GM23248 (cell line): ENCODE measurements around the gene PTPRN2. TPM values are rescaled to one million over a fixed set of nuclear protein-coding genes. Genes with fewer than 3 reads are reported as not detected.
"Not testable (repeated sequence)": the region's sequence is repeated elsewhere in the genome, so short reads cannot be mapped to it uniquely, and the experiment has no call there.

Source experiments
- DNase-seq: peaks from one replicate; pipeline ENCODE4 v3.0.0-alpha.2; 2015
- H2AFZ ChIP-seq: fragments of 200-600 bp; sonication (generic); 2 replicates; pipeline ENCODE4 v1.6.1; 2016; ENCODE audit warnings: antibody characterized with exemption
- H3F3A ChIP-seq: fragments of 200-600 bp; sonication (generic); 2 replicates; pipeline ENCODE4 v1.6.1; 2016; ENCODE audit warnings: mild to moderate bottlenecking, antibody characterized with exemption, mixed run types; ENCODE audit not compliant: insufficient read depth
- H3K27ac ChIP-seq: fragments of 200-600 bp; sonication (generic); 2 replicates; pipeline ENCODE4 v1.5.1; 2016; ENCODE audit warnings: mild to moderate bottlenecking
- H3K27me3 ChIP-seq: fragments of 200-600 bp; sonication (generic); replicated peaks from 2 replicates; pipeline ENCODE4 v1.6.1; 2016; ENCODE audit warnings: mild to moderate bottlenecking; ENCODE audit not compliant: insufficient read depth
- H3K36me3 ChIP-seq: fragments of 200-600 bp; sonication (generic); 2 replicates; pipeline ENCODE4 v1.6.1; 2016; ENCODE audit warnings: low read depth, mild to moderate bottlenecking
- H3K4me1 ChIP-seq: fragments of 200-600 bp; sonication (generic); 2 replicates; pipeline ENCODE4 v1.6.1; 2016; ENCODE audit warnings: mild to moderate bottlenecking; ENCODE audit not compliant: insufficient read depth
- H3K4me2 ChIP-seq: fragments of 200-600 bp; sonication (generic); one replicate; pipeline ENCODE4 v1.6.1; 2016; ENCODE audit warnings: mild to moderate bottlenecking; ENCODE audit not compliant: unreplicated experiment
- H3K4me3 ChIP-seq: fragments of 200-600 bp; sonication (generic); 2 replicates; pipeline ENCODE4 v1.5.1; 2016; ENCODE audit warnings: mild to moderate bottlenecking
- H3K79me2 ChIP-seq: fragments of 200-600 bp; sonication (generic); 2 replicates; pipeline ENCODE4 v1.6.1; 2016; ENCODE audit warnings: mild to moderate bottlenecking; ENCODE audit not compliant: insufficient read depth
- H3K9ac ChIP-seq: fragments of 200-600 bp; sonication (generic); 2 replicates; pipeline ENCODE4 v1.6.1; 2016; ENCODE audit warnings: mild to moderate bottlenecking
- H3K9me2 ChIP-seq: fragments of 200-600 bp; sonication (generic); 2 replicates; pipeline ENCODE4 v1.6.1; 2016; ENCODE audit warnings: mixed run types, mild to moderate bottlenecking, moderate library complexity; ENCODE audit not compliant: insufficient read depth
- H3K9me3 ChIP-seq: fragments of 200-600 bp; sonication (generic); one replicate; pipeline ENCODE4 v1.6.1; 2017; ENCODE audit warnings: low read depth
- H4K20me1 ChIP-seq: fragments of 200-600 bp; sonication (generic); 2 replicates; pipeline ENCODE4 v1.6.0; 2016; ENCODE audit not compliant: insufficient read depth
- EZH2 ChIP-seq: fragments of 200-600 bp; sonication (generic); IDR thresholded peaks from 2 replicates; pipeline ENCODE4 v1.6.1; 2018; ENCODE audit warnings: antibody characterized with exemption, mild to moderate bottlenecking; ENCODE audit not compliant: insufficient read depth, poor library complexity, severe bottlenecking
- EZH2phosphoT487 ChIP-seq: fragments of 200-600 bp; sonication (generic); IDR thresholded peaks from 2 replicates; pipeline ENCODE4 v1.6.1; 2018; ENCODE audit warnings: antibody characterized with exemption, moderate library complexity, mild to moderate bottlenecking, low read depth; ENCODE audit not compliant: insufficient read depth
- WGBS, 2 experiments: methylation state at CpG; one replicate each; pipeline ENCODE4 v1.1.6; 2015 to 2017; ENCODE audit warnings: low lambda C conversion rate in 2 of 2, low coverage in 1 of 2; ENCODE audit errors: missing lambda C conversion rate in 2 of 2; 5-methylcytosine and 5-hydroxymethylcytosine counted together
- in situ Hi-C: fragments of 300-500 bp; cut with MboI; formaldehyde crosslinking; loops from 2 replicates; pipeline ENCODE4 v1.15.0; 2020
- polyA plus RNA-seq: library from polyadenylated mRNA; unstranded; fragments of >200 nt; fragmentation: Nextera tagmentation; extraction: Ambion mirVana; gene quantifications from 2 replicates; pipeline ENCODE4 v1.2.1, GENCODE V29; 2016
- total RNA-seq: library from RNA; depleted of rRNA; stranded (reverse); fragments of >200 nt; shearing (Covaris generic); gene quantifications from 2 replicates; pipeline ENCODE4 v1.2.3, GENCODE V29; 2014

PTPRN2 gene
- total and polyA plus RNA-seq, 2 experiments from 2014 or later = 0.13 TPM; not detected in 1

DNA sequence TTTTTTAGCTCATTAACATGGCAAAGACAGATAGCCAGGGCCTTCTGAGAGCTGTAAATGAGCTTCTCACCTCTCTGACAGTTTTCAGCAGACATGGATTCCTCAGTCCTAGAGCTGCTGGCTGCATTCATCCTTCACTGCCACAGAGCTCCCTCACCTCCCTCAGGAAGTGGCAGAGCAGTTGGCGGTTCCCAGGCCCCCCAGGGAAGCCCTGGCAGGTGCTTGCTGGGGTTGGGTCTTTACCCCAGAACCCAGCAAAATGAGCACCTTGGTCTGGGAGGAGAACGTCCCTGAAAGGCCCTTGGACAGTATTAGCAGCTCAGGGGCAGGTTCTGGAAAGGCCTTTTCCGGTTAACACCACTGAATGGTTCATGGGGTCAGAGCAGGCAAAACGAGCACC is 288.0 kb downstream of the PTPRN2 start:
- Histone ChIP-seq H3F3A (no peaks in the 10 kb centered on the region), H2AFZ (no peak overlapping the region), H3K27me3 (no peaks in the 10 kb centered on the region), H3K9me2 (no peaks in the 10 kb centered on the region), H3K4me2 (no peak overlapping the region), H3K27ac (no peak overlapping the region), H3K9ac (no peak overlapping the region), H3K9me3 (no peaks in the 10 kb centered on the region), H3K36me3 (no peaks in the 10 kb centered on the region), H3K79me2 (no peaks in the 10 kb centered on the region), H4K20me1 (no peaks in the 10 kb centered on the region), H3K4me1 (no peaks in the 10 kb centered on the region), H3K4me3 (no peak overlapping the region)
- no peak for TF ChIP-seq EZH2
- TF ChIP-seq EZH2phosphoT487 = no peak
- DNase-seq = no peak
- 0 to 3% methylated on average over 4 of the region's 4 CpGs for WGBS, 2 experiments
- in situ Hi-C loops = no loop called here

DNA sequence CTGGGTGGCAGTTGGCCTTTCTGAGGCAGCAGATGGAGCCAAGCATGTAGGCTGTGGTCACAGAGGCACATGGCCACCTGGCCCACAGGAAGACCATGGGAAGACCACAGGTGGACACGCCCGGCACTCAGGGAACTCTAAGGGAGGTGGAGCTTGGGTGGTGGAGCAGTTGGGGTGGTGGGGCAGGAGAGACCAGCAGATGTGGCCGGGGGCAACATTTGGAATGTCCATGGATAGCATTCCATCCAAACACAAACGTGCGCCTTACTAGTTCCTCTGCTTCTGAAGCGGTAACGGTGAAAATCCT is 290.9 kb downstream of the PTPRN2 start:
- Histone ChIP-seq H3K36me3 (no peaks in the 10 kb centered on the region), H3K4me3 (no peak overlapping the region), H3F3A (no peaks in the 10 kb centered on the region), H2AFZ (no peak overlapping the region), H3K27ac (no peak overlapping the region), H3K27me3 (no peaks in the 10 kb centered on the region), H3K9me2 (no peaks in the 10 kb centered on the region), H3K9ac (no peak overlapping the region), H3K79me2 (no peaks in the 10 kb centered on the region), H4K20me1 (no peaks in the 10 kb centered on the region), H3K9me3 (peaks cover 3% of the 10 kb centered on the region), H3K4me1 (no peaks in the 10 kb centered on the region), H3K4me2 (no peak overlapping the region)
- 41 to 51% methylated on average over 7 of the region's 7 CpGs for WGBS, 2 experiments
- no peak for DNase-seq
- no peak for TF ChIP-seq EZH2
- no peak for TF ChIP-seq EZH2phosphoT487
- in situ Hi-C loops = no loop called here

DNA sequence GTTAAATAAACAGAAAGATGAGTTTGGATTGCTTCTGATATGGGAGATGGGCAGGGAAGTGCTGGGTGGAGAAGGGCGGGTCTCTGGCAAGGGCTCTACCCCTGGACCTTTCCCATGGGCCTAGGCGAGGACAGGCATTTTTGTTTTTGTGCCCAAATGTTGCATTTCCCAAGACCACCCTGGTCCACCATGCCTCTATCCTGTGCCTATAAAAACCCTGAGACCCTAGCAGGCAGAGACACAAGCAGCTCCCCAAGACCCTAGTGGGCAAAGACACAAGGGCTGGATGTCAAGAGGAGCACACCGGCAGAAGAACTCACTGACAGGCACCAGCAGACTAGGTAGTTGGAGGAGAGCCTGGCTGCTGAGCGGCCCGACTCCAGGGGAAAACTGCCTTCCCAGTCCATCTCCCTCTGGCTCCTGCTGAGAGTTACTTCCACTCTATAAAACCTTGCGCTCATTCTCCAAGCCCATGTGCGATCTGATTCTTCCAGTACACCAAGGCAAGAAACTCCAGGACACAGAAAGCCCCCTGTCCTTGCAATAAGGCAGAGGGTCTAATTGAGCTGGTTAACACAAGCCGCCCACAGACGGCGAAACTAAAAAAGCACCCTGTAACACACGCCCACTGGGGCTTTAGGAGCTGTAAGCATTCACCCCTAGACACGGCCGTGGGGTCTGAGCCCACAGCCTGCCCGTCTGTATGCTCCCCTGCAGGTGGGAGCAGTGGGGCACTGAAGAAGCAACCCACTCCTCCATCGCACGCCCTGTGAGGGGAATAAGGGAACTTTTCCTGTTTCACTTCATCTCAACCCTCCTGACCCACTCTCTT is 291.4 kb downstream of the PTPRN2 start:
- Histone ChIP-seq H3K27me3 (no peaks in the 10 kb centered on the region), H3K4me3 (no peak overlapping the region), H2AFZ (no peak overlapping the region), H3K9me2 (no peaks in the 10 kb centered on the region), H4K20me1 (no peaks in the 10 kb centered on the region), H3K27ac (no peak overlapping the region), H3K79me2 (no peaks in the 10 kb centered on the region), H3F3A (no peaks in the 10 kb centered on the region), H3K36me3 (no peaks in the 10 kb centered on the region), H3K4me1 (no peaks in the 10 kb centered on the region), H3K9ac (no peak overlapping the region), H3K9me3 (peaks cover 3% of the 10 kb centered on the region), H3K4me2 (no peak overlapping the region)
- DNase-seq = no peak
- TF ChIP-seq EZH2phosphoT487 = no peak
- TF ChIP-seq EZH2 = no peak
- in situ Hi-C loops = no loop called here
- WGBS, 2 experiments = 50% methylated on average over 16 of the region's 16 CpGs

DNA sequence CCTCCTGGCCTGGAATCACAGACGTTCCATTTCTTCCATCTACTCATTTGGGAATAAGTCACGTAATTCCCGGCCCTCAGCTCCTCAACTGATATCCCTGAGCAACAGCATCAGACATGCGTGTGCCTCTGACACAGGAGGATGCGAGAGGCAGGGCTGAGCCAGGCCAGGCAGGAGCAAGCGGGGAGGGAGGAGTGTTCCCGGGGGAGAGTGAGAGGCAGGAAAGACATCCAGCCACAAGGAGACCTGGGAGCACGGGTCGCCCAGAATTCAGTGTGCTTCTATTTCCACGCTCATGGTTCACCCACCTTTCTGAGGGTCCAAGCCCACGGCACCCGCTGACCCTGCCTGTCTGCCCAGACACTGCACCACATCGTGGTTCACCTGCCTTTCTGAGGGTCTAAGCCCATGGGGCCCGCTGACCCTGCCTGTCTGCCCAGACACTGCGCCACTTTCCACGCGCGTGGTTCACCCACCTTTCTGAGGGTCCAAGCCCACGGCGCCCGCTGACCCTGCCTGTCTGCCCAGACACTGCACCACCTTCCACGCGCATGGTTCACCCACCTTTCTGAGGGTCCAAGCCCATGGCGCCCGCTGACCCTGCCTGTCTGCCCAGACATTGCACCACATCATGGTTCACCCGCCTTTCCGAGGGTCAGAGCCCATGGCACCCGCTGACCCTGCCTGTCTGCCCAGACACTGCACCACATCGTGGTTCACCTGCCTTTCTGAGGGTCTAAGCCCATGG is 293.0 kb downstream of the PTPRN2 start:
- in situ Hi-C loops, H3K79me2 ChIP-seq, DNase-seq, H2AFZ ChIP-seq, H3K4me1 ChIP-seq, H3K4me2 ChIP-seq, H4K20me1 ChIP-seq, H3K9ac ChIP-seq, H3K9me2 ChIP-seq, H3K27me3 ChIP-seq, H3K36me3 ChIP-seq, H3F3A ChIP-seq, H3K4me3 ChIP-seq, H3K9me3 ChIP-seq, H3K27ac ChIP-seq: not testable (repeated sequence)
- 55 to 62% methylated on average over 17 to 29 of the region's 29 CpGs for WGBS, 2 experiments
